ENCODE results near the gene INTS15. TPM values are rescaled to one million over a fixed set of nuclear protein-coding genes. Genes with fewer than 3 reads are reported as not detected.

Gene INTS15
- total RNA-seq, 1 donor from 2014 or later, result 36.9 TPM

DNA sequence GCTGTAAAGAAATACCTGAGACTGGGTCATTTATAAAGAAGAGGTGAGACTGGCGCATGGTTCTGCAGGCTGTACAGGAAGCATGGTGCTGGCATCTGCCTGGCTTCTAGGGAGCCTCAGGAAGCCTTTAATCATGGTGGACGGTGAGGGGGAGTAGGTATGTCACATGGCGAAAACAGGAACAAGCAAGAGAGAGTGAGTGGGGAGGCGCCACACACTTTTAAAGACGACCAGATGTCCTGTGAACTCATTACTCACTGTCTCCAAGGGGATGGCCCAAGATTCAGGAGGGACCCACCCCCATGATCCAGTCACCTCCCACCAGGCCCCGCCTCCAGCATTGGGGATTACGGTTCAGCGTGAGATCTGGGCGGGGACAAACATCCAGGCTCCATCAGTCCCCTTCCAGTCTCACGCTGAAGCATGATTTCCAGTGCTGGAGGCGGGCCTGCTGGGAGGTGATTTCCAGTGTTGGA is 50.5 kb downstream of the INTS15 start:
- Mint-ChIP-seq H3K9me3 (ENCODE audit: unreplicated experiment) (peaks cover 6% of the 10 kb centered on the region), H3K27ac (ENCODE audit: unreplicated experiment) (no peak overlapping the region), H3K4me1 (ENCODE audit: low read depth, unreplicated experiment) (peaks cover 5% of the 10 kb centered on the region), H3K27me3 (ENCODE audit: unreplicated experiment) (peaks cover 14% of the 10 kb centered on the region), H3K4me3 (ENCODE audit: unreplicated experiment) (no peak overlapping the region), H3K36me3 (ENCODE audit: unreplicated experiment) (no peaks in the 10 kb centered on the region)
- TF ChIP-seq CTCF (IDR thresholded peaks at IDR 0.05; ENCODE audit: partially characterized antibody, unreplicated experiment), result no peak
- peak; percentile 34 for DNase-seq

DNA sequence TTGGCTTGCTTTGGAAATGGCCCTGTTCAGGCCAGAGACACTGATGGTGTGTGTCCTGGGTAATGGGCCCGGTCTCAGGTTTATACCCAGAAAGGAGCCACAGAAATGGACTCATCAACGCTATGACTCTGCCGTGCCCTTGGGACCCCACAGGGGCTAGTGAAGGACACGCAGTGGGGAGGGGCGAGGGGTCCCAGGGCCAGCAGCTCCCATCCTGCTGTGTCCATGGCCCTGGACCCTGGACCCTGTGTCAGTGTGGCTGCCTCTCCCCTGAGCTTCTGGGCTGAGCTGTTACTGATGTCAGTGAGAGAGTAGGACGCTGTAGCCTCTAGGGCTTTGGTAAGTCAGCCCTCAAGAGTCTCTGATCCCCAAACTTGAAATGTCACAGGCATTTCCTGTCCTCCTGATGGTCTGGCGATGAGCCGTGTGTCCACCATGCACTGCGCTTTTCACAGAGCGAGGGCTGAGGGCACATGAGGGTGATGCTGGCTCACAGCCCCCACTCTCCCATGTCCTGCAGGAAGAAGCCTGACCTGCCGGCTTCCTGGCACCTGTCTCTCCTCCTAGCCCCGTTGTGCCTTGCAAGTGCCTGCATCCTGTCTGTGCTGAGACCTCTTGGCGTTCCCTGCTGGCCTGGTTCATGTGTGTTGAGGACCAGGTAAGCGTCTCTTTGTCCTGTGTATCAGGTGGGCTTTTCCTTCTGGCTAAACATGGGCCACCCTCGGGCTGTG is 51.6 kb downstream of the INTS15 start:
- Mint-ChIP-seq H3K4me3 (ENCODE audit: unreplicated experiment) (no peak overlapping the region), H3K27me3 (ENCODE audit: unreplicated experiment) (peaks cover 15% of the 10 kb centered on the region), H3K4me1 (ENCODE audit: low read depth, unreplicated experiment) (peaks cover 5% of the 10 kb centered on the region), H3K36me3 (ENCODE audit: unreplicated experiment) (no peaks in the 10 kb centered on the region), H3K27ac (ENCODE audit: unreplicated experiment) (no peak overlapping the region), H3K9me3 (ENCODE audit: unreplicated experiment) (peaks cover 6% of the 10 kb centered on the region)
- DNase-seq, result no peak
- no peak for TF ChIP-seq CTCF (IDR thresholded peaks at IDR 0.05; ENCODE audit: partially characterized antibody, unreplicated experiment)

DNA sequence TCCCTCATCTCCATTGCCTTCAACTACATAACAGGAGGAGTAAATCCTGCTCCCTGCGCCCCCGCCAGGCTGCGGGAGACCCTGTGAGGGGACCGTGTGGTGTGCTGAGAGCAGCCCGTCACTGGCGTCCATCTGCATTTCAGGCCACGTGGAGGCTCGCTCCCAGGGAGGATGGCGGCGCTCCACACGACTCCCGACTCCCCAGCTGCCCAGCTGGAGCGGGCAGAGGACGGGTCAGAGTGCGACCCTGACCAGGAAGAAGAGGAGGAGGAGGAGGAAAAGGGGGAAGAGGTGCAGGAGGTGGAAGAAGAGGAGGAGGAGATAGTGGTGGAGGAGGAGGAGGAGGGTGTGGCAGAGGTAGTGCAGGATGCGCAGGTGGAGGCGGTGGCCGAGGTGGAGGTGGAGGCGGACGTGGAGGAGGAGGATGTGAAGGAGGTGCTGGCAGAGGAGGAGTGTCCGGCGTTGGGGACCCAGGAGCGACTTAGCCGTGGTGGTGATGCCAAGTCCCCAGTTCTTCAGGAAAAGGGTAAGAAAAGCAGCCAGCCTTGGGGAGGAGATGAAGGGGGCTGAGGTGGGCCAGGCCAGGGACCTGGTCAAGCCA is 52.5 kb downstream of the INTS15 start:
- Mint-ChIP-seq H3K4me3 (ENCODE audit: unreplicated experiment) (no peak overlapping the region), H3K27ac (ENCODE audit: unreplicated experiment) (no peak overlapping the region), H3K36me3 (ENCODE audit: unreplicated experiment) (no peaks in the 10 kb centered on the region), H3K9me3 (ENCODE audit: unreplicated experiment) (peaks cover 4% of the 10 kb centered on the region), H3K4me1 (ENCODE audit: low read depth, unreplicated experiment) (peaks cover 5% of the 10 kb centered on the region), H3K27me3 (ENCODE audit: unreplicated experiment) (peaks cover 19% of the 10 kb centered on the region)
- DNase-seq, result no peak
- no peak for TF ChIP-seq CTCF (IDR thresholded peaks at IDR 0.05; ENCODE audit: partially characterized antibody, unreplicated experiment)

DNA sequence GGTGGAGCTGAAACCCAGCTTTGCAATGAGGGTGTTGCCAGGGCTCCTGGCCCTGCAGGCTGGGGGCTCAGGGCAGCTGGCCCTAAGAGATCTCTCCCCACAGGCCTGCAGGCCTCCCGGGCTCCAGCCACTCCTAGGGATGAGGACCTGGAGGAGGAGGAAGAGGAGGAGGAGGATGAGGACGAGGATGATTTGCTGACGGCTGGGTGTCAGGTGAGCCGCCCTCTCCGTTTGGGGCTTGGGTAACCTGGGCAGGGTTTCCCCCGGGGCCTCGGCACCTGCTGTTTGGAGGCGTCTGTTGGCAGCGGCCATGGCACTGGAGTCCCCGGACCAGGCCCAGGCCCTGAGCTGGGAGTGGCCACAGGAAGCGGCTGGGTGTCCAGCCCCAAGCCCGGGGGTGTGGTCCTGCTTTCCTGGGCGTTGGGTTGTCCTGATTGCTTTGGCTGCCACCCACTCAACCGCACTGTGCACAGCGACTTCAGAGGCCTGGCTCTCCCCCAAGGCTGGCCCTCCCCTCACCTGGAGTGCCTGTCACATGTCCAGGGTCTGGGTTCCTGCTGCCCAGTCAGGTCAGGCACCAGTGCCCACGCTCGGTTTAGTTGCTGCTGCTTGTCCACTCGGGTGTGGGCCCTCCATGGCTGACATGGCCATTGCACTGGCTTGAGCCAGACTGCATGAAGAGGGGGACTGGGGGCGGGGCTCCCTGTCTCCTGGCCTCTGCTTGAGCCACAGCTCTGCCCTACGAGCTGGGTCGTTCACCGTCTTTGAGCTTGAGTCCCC is 53.2 kb downstream of the INTS15 start:
- Mint-ChIP-seq H3K4me1 (ENCODE audit: low read depth, unreplicated experiment) (peaks cover 5% of the 10 kb centered on the region), H3K27me3 (ENCODE audit: unreplicated experiment) (peaks cover 19% of the 10 kb centered on the region)

More for the DNA sequence above, 53.2 kb downstream of the INTS15 start:
- DNase-seq, result no peak
- H3K9me3 Mint-ChIP-seq (ENCODE audit: unreplicated experiment), result peaks cover 4% of the 10 kb centered on the region
- no peak overlapping the region for H3K4me3 Mint-ChIP-seq (ENCODE audit: unreplicated experiment)
- no peak overlapping the region for H3K27ac Mint-ChIP-seq (ENCODE audit: unreplicated experiment)
- no peaks in the 10 kb centered on the region for H3K36me3 Mint-ChIP-seq (ENCODE audit: unreplicated experiment)
- TF ChIP-seq CTCF (IDR thresholded peaks at IDR 0.05; ENCODE audit: partially characterized antibody, unreplicated experiment), result no peak

Measured in glutamatergic neuron (in vitro differentiated cells).